ENCODE measurements around the gene PLXDC2.
"Not testable (repeated sequence)": the region's sequence is repeated elsewhere in the genome, so short reads cannot be mapped to it uniquely, and the experiment has no call there.

PLXDC2 gene

DNA sequence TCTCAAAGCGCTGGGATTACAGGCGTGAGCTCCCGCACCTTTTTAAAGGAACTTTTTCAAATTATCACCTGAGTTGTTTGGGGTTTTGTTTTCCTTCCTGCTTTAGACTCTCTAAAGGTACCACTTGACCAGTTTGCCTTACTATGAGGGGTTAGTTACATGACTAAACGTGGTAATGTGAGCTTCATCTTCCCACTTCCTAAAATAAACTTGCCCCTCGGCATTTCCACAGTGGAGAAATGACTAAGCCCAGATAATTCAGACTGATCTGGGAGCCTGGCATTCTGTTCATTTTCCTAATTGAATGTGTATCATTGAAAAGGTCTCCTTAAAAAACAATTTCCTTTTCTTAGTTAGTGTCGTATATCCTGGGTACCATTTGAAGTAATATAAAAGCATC lies 163.4 kb downstream of the PLXDC2 start:
- DNase-seq (ENCODE audit: low spot score): no peak

DNA sequence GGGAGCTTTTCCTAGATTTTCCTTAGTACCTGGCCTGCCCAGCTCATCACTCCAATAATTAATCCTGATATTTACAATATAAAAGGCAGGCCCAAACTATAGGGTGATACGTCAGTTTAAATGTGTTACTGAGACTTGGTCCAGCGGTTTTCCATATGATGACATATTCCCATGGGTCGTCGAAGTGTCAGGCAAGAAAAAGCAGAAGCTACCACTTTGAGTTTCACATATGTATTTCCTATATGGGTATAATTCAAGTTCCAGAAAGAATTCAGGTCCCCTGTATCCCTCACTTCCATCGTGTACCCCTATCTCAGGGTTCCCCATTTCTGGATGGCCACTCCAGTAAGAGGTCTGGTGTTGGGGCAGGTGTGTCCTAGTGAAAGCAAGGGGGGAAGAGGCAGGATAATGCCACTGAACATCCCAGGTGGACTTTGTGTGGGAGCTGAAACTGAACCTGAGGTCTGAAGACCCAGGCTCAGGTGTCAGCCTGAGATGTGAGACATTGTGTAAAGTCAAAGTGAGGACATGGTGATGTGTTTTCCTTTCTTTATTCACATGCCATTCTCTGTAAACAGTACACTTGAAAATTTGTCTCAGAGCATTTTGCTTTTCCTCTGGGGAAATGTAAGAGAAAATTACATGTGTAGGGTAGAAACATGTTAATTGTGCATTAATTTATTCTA lies 167.8 kb downstream of the PLXDC2 start:
- no peak for DNase-seq (ENCODE audit: low spot score)

DNA sequence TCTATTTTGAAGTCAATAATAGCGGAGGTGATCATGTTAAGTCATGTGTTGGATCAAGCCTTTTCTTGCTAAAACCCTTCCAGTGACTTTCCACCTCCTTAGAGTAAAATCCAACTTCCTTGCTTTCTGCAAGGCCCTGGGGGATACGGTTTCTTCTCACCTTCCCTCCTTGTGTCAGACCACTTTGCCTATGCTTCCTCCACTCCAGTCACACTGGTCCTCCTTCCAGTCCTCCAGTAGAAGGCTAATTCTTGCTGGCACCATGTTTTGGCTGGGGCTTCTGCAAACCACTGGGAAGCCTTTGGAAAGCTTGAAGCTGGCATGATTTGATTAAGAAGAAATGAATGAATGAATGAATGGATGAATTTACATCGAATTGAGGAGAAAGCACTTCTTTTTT lies 169.5 kb downstream of the PLXDC2 start:
- no peak for DNase-seq (ENCODE audit: low spot score)

DNA sequence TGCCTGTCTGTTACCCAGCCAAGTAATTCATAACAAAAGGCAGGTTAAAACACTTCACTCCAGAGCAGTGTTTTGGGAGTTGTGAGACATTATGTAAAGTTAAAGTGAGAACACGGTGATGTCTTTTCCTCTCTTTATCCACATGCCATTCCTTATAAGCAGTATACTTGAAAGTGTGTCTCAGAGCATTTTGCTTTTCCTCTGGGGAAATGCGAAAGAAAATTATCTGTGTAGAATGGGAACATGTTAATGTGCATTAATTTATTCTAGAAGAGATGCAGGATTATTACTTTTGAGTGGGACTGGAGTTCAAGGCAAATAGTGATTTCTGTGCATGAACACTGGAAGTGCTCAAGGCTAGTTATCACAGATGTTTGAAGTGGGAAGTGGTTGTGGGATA lies 170.4 kb downstream of the PLXDC2 start:
- DNase-seq (ENCODE audit: low spot score): no peak

DNA sequence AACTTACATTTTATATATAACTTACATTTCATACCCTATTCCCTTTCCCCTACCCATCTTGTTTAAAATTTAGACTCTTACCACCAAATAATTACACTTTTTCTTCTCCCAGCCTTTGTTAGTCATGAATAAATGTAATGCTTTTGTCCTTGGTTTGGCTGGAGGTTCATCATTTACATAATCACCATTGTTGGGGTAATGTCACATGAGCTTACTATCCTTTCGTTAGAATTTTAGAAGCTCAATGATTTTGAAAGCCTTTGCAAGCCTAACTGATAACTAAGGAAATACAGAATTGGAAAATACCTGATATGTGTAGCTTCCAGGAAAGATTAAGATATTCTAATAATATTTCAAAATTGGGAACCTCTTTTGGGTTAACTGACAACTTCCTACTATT lies 171.7 kb downstream of the PLXDC2 start:
- DNase-seq (ENCODE audit: low spot score): no peak

DNA sequence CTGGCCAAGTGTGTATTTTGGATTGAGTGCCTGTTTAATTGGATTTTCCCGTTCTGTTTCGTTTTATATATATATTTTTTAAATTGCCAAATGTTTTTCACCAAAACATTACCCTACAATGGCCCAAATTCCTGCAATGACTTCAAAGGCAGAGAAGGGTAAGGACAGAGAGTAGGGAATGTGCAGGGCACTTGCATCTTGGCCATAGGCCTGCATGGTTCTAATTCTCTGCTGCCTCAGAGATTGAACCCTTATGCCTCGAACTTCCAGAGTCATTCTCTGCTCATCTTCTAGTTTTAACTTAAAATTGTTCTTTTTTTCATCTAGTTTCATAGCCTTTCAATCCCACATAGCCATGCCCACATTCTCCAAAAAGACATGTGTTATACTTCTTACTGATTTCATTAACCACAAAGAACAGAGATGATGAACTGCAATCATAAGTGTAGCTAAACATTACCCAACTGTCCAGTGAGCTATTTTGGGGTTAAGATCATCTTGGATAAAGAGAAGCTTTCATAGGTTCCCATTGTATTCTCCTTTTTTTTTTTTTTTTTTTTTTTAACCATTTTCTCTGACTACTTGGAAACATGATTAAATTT lies 177.6 kb downstream of the PLXDC2 start:
- DNase-seq (ENCODE audit: low spot score): no peak

DNA sequence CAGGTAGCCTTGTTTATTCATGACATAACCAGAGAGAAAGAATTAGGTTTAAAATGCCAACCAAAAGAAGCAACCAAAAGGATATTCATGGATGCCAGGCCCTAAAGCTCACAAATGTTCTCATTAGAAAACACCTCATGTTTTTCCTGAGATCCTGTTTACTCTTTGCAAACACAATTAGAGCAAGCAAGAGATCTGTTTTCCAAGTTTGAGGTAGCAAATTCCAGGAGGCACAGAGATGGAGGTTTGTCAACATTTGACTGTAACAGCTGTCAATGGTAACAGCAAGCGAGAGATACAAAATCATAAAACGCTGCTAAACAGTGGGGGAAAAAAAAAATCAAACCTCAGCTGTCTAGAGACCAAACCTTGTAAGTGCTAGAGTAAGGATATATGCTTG lies 182.2 kb downstream of the PLXDC2 start:
- DNase-seq (ENCODE audit: low spot score): no peak

DNA sequence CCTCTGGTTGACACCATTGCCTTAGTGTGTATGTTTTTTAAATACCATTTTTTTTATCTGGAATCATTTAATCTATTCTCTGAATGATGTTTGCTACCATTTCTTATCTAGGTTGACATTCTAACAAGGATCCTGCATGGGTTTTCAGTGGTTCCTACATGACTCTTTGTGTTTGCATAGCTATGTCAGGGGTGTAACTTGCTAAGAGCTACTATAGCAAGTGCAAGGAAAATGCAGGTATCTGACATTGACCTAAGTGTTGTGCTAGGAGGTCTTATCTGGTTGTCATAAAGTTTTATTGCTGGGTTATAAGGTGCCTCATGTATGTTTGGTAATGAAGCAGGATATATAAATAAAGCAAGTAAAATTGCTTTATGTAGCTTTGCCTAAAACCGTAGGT lies 183.2 kb downstream of the PLXDC2 start:
- no peak for DNase-seq (ENCODE audit: low spot score)

DNA sequence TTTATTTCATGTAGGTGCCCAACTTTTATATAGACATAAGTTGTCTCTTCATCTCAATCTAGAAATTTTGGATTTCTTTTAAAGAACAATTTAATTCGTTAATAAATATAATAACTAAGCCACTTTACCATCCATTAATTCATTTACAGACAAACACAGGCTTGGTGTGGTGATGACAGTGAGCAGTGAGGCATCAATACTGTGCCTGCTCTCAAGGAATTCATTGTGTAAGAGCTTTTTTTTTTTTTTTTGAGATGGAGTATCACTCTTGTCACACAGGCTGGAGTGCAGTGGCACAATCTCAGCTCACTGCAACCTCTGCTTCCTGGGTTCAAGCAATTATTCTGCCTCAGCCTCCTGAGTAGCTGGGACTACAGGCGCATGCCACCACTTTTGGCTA lies 185.8 kb downstream of the PLXDC2 start:
- DNase-seq (ENCODE audit: low spot score): not testable (repeated sequence)

DNA sequence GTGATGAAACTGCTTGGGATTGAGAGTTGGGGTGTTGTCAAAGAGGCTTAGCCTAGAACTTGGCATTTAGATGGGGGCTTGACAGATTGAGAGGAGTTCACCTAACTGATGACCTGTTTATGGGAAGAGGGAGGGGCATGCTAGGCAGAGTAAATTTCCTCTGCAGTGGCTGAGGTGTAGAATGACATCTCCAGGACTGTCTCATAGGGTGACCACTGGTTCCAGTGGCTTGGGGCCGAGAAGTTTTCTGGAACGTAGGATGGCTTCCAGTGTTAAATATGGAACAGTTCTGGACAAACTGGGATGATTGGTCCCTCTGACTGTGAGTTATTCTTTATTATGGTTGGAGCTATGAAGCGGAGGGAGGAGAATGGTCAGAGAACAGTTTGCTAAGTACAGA lies 186.4 kb downstream of the PLXDC2 start:
- no peak for DNase-seq (ENCODE audit: low spot score)

DNA sequence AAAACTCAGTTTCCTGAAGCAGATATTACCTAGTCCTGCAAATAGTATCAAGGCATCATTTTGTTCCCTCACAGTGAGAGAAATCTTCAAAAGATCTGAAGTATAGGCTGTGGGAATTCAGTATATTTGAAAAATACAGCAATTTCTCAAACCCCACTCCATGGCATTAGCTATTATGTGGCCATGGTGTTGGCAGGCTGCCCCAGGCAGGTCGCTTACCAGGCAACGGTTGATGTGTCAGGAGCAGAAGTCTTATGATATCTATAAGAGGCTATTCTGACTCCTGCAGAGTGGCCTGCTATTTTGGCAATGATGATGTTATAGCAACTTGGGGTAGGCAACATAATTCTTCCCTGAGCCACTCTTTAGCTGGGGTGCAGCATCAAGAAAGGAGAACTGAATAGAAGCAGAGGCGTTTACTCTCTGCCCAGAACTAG lies 187.9 kb downstream of the PLXDC2 start:
- no peak for DNase-seq (ENCODE audit: low spot score)

DNA sequence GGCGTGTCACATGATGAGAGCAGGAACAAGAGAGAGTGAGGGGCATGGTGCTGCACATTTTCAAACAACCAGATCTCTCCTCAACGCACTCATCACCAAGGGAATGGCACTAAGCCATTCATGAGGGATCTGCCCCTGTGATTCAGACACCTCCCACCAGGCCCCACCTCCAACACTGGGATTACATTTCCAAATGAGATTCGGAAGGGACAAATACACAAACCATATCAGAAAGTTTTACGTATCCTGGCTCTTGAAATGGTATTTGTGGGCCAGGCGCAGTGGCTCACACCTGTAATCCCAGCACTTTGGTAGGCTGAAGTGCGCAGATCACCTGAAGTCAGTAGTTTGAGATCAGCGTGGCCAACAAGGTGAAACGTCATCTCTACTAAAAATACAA lies 189.4 kb downstream of the PLXDC2 start:
- no peak for DNase-seq (ENCODE audit: low spot score)

DNA sequence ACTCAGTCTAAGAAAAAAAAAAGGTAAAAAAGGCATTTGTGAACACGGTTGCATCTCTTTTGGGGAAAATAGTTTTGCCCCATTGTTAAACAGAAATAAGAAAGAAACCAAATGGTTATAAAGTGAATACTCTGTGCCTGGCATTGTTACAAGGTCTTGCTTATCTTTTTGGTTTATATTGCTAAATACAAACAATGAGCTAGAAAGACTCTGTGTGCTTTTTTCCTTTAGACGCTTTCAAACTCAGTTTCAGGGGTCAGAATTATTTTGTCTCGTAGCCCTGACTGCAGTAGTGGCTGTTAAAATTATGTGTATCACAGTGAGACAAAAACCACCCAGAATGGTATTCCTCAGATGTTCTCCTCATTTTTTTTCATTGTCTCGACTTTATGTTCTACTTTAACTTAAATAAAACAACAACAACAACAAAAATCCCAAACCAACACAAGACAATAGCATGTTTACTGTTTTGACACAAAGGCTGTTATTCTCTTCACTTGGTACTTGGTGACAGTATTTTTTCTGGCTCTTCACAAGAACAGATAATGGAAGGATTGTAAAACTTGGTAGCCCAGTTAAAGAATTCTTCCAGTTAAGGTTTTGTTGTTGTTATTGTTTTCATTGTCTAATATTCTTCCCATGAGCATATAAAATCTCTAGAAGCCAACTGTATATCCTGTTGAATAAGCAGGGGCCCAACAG lies 190.1 kb downstream of the PLXDC2 start:
- no peak for DNase-seq (ENCODE audit: low spot score)

DNA sequence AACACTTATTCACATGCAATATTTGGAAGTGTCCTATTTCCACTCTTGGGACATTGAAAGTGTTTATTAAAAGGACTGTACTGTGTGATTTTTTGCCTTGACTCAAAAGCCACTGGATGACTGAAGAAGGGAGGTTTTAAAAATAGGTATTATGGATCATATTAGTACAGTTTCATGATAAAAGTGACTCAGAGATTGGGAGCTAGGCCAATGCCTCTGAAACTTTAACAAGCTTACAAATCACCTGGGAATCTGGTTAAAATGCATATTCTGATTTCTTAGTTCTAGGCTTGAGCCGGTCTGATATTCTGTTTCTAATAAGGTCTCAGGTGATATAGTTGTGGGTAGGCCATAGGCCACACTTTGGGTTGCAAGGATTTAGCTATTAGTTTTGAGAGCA lies 191.2 kb downstream of the PLXDC2 start:
- DNase-seq (ENCODE audit: low spot score): no peak

DNA sequence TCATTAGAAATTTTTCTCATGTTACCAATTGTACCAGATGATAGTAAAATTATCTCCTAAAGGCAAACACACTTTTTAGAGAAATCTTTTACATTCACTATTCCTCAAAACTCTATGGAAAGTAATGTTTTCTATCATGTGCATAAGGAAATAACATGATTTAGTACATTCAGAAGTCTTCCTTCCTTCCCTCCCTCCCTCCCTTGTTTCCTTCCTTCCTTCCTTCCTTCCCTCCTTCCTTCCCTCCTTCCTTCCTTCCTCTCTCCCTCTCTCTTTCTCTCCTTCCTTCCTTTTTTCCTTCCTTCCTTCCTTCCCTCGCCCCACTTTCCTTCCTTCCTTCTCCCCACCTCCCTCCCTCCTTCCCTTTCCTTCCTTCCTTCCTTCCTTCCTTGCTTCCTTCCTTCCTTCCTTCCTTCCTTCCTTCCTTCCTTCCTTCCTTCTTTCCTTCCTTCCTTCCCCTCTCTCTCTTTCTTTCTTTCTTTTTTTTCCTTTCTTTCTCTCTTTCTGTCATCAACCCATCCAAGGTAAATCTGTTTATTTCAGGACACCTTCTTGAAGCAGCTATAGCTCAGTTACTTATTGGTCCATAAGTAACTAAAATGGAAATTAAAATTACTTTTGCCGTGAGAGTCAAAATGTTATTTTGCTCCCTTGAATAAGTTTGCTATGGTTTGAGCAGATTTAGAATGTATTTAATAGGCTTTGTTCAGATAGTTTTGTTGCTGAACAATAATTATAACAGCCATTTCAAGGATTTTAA lies 197.9 kb downstream of the PLXDC2 start:
- DNase-seq (ENCODE audit: low spot score): no peak

DNA sequence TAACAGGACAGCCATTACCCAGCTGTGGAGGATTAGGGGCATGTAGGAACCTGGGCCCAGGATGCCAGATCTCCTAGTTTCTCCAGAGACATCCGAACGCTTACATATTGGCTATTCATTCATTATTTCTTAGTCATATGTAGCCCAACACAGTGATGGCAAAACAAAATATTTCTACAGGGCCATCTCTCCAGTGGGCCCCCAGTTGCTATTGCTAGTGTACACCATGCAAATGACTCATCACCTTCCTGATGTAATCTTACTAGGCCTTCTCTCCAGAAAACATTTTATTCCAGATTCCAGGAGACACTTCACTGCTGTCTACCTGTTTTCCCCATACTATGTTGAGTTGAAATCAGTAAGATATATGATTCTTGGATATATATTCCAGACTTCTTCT lies 201.7 kb downstream of the PLXDC2 start:
- no peak for DNase-seq (ENCODE audit: low spot score)

DNA sequence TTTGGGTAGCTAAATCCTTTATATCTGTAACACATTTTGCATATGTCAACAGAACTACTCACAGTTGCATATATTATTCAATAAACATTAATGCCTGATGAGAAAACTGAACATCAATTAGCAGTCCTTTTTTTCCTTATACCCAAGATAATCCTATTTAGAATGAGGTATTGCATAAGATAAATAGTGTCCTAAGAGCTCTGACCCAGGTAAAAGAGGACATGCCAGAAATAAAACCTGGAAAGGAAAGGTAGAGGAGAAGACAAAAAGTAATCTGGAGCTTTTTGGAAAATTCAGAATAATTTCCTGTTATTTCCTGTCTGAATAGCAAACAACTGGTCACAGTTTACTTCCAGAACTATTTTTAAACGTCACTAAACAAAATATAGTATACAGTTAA lies 204.4 kb downstream of the PLXDC2 start:
- no peak for DNase-seq (ENCODE audit: low spot score)

DNA sequence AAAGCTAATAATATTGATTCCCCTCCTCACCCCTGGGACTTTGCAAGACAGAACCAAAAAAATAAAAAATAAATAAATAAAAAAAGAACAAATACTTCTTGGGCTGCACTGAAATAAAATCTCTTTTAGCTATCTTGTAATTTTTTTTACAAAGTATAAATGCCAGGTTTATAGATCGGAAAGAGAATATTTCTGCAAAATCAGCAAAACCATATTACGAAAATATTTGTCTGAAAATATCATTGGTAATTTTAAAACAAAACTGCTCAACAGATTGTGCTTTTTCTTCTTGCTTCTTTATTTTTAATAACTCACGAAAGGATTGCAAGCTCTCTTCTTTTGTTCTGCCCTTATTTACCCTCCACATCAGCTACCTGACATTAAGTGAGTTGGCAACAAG lies 213.3 kb downstream of the PLXDC2 start:
- DNase-seq (ENCODE audit: low spot score): no peak

DNA sequence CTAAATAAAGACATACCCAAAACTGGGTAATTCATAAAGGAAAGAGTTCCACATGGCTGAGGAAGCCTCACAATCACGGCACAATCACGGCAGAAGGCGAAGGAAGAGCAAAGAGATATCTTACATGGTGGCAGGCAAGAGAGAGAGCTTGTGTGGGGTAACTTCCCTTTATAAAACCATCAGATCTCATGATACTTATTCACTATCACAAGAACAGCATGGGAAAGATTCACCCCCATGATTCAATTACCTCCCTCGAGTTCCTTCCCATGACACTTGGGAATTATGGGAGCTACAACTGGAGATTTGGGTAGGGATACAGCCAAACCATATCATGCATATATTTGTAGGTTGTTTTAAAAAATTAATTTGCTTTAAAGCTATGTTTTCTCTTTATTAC lies 217.2 kb downstream of the PLXDC2 start:
- no peak for DNase-seq (ENCODE audit: low spot score)

DNA sequence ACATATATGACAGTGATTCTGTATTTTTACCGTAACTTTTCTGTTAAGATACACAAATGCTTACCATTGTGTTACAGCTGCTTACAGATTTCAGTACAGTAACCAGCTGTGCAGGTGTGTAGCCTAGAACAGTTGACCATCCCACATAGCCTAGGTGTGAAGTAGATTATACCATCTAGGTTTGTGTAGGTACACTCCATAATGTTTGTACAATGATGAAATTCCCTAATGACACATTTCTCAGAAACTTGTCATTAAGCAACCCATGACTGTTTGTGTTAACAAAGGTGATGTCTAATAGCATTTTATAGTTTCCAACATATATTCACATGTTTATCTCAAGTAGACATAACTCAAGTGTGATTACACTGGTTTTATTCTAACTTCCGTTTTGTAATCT lies 218.5 kb downstream of the PLXDC2 start:
- no peak for DNase-seq (ENCODE audit: low spot score)

DNA sequence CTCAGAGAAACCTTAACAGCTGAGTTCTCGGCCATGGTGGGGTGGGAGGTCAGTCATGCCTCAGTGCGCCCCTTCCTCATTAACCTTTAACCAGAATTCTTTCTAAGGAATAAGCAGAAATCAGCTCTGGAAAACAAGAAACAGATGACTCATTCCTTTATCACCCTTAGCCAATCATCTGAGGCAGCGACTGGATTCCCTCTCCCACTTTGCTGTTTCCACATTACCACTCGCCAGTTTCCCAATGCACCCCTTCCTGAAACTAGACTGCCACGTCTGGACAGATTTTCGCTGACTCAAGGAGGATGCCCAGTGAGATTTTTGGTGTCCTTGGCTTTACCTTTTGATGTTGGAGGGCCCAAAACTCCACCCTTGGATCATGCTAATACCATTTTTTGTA lies 223.8 kb downstream of the PLXDC2 start:
- DNase-seq (ENCODE audit: low spot score): no peak

DNA sequence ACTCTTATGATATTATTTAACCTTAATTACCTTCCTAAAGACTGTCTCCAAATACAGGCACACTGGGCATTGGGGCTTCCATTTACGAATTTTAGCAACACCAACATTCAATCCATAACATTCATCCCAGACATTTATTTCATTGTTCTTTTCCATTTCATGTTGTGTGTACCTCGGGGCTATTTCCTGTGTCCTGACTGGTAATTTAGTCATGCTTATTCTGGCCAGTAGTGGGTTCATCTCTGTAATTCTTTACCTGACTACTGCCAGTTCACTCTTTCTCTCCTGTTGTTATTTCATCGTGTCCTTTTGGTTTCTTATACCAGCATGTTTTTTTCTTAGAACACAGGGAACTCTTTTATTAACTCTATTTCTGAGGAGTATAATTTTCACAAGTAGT lies 225.7 kb downstream of the PLXDC2 start:
- no peak for DNase-seq (ENCODE audit: low spot score)

DNA sequence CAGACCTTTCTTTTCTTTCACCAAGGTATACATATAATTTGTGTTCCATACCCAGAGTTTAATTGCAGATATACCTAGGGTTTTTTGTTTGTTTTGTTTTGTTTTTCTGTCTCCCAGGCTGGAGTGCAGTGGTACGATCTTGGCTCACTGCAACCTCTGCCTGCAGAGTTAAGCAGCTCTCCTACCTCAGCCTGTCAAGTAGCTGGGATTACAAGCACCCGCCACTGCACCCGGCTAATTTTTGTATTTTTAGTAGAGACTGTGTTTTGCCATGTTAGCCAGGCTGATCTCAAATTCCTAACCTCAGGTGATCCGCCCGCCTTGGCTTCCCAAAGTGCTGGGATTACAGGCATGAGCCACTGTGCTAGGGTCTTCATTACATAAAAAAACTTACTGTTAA lies 228.9 kb downstream of the PLXDC2 start:
- not testable (repeated sequence) for DNase-seq (ENCODE audit: low spot score)
